Upper lobe of right lung (tissue), 1 donor: Measurements from ENCODE around the gene SLC30A9. TPM values are rescaled to one million over a fixed set of nuclear protein-coding genes. Genes with fewer than 3 reads are reported as not detected.

Source experiments
- ATAC-seq: fragments of 200-7000 bp; cut with Tn5 transposase; one replicate; pipeline ENCODE4 v1.9.1; 2020; ENCODE audit warnings: mild to moderate bottlenecking, moderate library complexity
- DNase-seq: peaks from one replicate; pipeline ENCODE4 v3.0.0-alpha.2; 2020
- H3K27ac ChIP-seq: fragments of 200-600 bp; one replicate; pipeline ENCODE4 v1.8.0; 2022
- H3K27me3 ChIP-seq: fragments of 200-600 bp; one replicate; pipeline ENCODE4 v1.8.0; 2022; ENCODE audit warnings: mild to moderate bottlenecking
- H3K36me3 ChIP-seq: fragments of 200-600 bp; one replicate; pipeline ENCODE4 v1.8.0; 2022
- H3K4me1 ChIP-seq: fragments of 200-600 bp; one replicate; pipeline ENCODE4 v1.8.0; 2022
- H3K4me3 ChIP-seq: fragments of 200-600 bp; one replicate; pipeline ENCODE4 v1.8.0; 2022; ENCODE audit warnings: mild to moderate bottlenecking
- H3K9me3 ChIP-seq: fragments of 200-600 bp; one replicate; pipeline ENCODE4 v1.8.0; 2022
- CTCF ChIP-seq: fragments of 200-600 bp; IDR thresholded peaks from one replicate; pipeline ENCODE4 v1.8.0; 2022; ENCODE audit warnings: antibody characterized with exemption
- intact Hi-C: fragments of 100-400 bp; cut with DNase I; formaldehyde crosslinking; loops from one replicate; pipeline ENCODE4 v1.11.0; 2022
- total RNA-seq: library from RNA; stranded (reverse); fragmentation: NEBNext Ultra II Directional; extraction: Animal tissue kit (Norgen Biotek cat#: 25700); gene quantifications from one replicate; pipeline ENCODE4 v1.2.1, GENCODE V29; 2021
- donor health status: DM: no; HTN: yes; CAD: no; lungs with severe emphysema.

Gene SLC30A9
- total RNA-seq, 1 donor from 2014 or later = 42.5 TPM

GRCh38 chr4:42078184-42078801 lies 88.0 kb downstream of the SLC30A9 start:
- intact Hi-C loops = no loop called here
- no peak for DNase-seq
- no peaks in the 10 kb centered on the region for H3K4me1 ChIP-seq
- H3K4me3 ChIP-seq = no peak overlapping the region
- no peaks in the 10 kb centered on the region for H3K9me3 ChIP-seq
- H3K27me3 ChIP-seq = no peaks in the 10 kb centered on the region
- H3K27ac ChIP-seq = no peak overlapping the region
- no peak for ATAC-seq
- H3K36me3 ChIP-seq = peaks cover 32% of the 10 kb centered on the region
- no peak for TF ChIP-seq CTCF

- DNase-seq (no peak), ATAC-seq (no peak)
- Histone ChIP-seq H3K9me3 (no peaks in the 10 kb centered on the region), H3K36me3 (peaks cover 27% of the 10 kb centered on the region), H3K4me3 (no peak overlapping the region), H3K4me1 (no peaks in the 10 kb centered on the region), H3K27ac (no peak overlapping the region), H3K27me3 (no peaks in the 10 kb centered on the region)
- TF ChIP-seq CTCF = no peak
- intact Hi-C loops = no loop called here
Observed at GRCh38 chr4:42080306-42080705, 90.0 kb downstream of the SLC30A9 start.

- no peaks in the 10 kb centered on the region for H3K4me1 ChIP-seq
- H3K4me3 ChIP-seq = no peak overlapping the region
- H3K9me3 ChIP-seq = no peaks in the 10 kb centered on the region
- H3K27me3 ChIP-seq = no peaks in the 10 kb centered on the region
- no peak overlapping the region for H3K27ac ChIP-seq
- intact Hi-C loops = no loop called here
- DNase-seq (no peak), ATAC-seq (no peak)
- peaks cover 22% of the 10 kb centered on the region for H3K36me3 ChIP-seq
- TF ChIP-seq CTCF = no peak
Observed at GRCh38 chr4:42083816-42084215, 93.5 kb downstream of the SLC30A9 start.

GRCh38 chr4:42088386-42088785 lies 98.1 kb downstream of the SLC30A9 start:
- Histone ChIP-seq H3K4me3 (no peak overlapping the region), H3K27ac (no peak overlapping the region), H3K27me3 (no peaks in the 10 kb centered on the region), H3K4me1 (no peaks in the 10 kb centered on the region), H3K9me3 (no peaks in the 10 kb centered on the region), H3K36me3 (peaks cover 12% of the 10 kb centered on the region)
- TF ChIP-seq CTCF = no peak
- ATAC-seq = no peak
- intact Hi-C loops = no loop called here
- no peak for DNase-seq

- TF ChIP-seq CTCF = no peak
- DNase-seq (no peak), ATAC-seq (no peak)
- Histone ChIP-seq H3K4me1 (no peaks in the 10 kb centered on the region), H3K36me3 (no peaks in the 10 kb centered on the region), H3K27ac (no peak overlapping the region), H3K4me3 (no peak overlapping the region), H3K27me3 (no peaks in the 10 kb centered on the region), H3K9me3 (no peaks in the 10 kb centered on the region)
- intact Hi-C loops = no loop called here
Observed at GRCh38 chr4:42101446-42101975, 111.2 kb downstream of the SLC30A9 start.

- Histone ChIP-seq H3K9me3 (no peaks in the 10 kb centered on the region), H3K4me3 (no peak overlapping the region), H3K4me1 (no peaks in the 10 kb centered on the region), H3K27me3 (no peaks in the 10 kb centered on the region), H3K27ac (no peak overlapping the region), H3K36me3 (no peaks in the 10 kb centered on the region)
- DNase-seq (no peak), ATAC-seq (no peak)
- intact Hi-C loops = no loop called here
- TF ChIP-seq CTCF = no peak
Observed at GRCh38 chr4:42104521-42104920, 114.2 kb downstream of the SLC30A9 start.
